Sigmoid colon (tissue), 7 donors: ENCODE data around the gene PLEKHA6. TPM values are rescaled to one million over a fixed set of nuclear protein-coding genes. Genes with fewer than 3 reads are reported as not detected.

Source experiments
- DNase-seq: peaks from one replicate; pipeline ENCODE4 v3.0.0-alpha.2; 2019
- H3K27ac ChIP-seq, 4 donors: fragments of 200-600 bp; sonication (generic); one replicate each; pipeline ENCODE4 v1.5.1; 2016 to 2019; ENCODE audit warnings: mild to moderate bottlenecking in 1 of 4
- H3K27me3 ChIP-seq, 3 donors: fragments of 200-600 bp; sonication (generic); one replicate each; pipeline ENCODE4 v1.5.1; 2019; ENCODE audit warnings: mild to moderate bottlenecking in 1 of 3
- H3K36me3 ChIP-seq, 4 donors: fragments of 200-600 bp; sonication (generic); one replicate each; pipeline ENCODE4 v1.5.1; 2016 to 2019
- H3K4me1 ChIP-seq, 4 donors: fragments of 200-600 bp; sonication (generic); one replicate each; pipeline ENCODE4 v1.5.1; 2017 to 2019
- H3K4me3 ChIP-seq, 4 donors: fragments of 200-600 bp; sonication (generic); one replicate each; pipeline ENCODE4 v1.5.1; 2017 to 2019; ENCODE audit warnings: mild to moderate bottlenecking in 2 of 4, moderate library complexity in 1 of 4
- H3K9me3 ChIP-seq, 4 donors: fragments of 200-600 bp in 3 of 4; sonication (generic) in 3 of 4; one replicate each; pipeline versions ENCODE4 v1.5.1 to v1.6.1; 2013 to 2019
- EP300 ChIP-seq, 4 donors: sonication (generic); formaldehyde crosslinking; IDR thresholded peaks; one replicate each; pipeline ENCODE4 v1.6.1; 2017; ENCODE audit warnings: antibody characterized with exemption in 4 of 4
- POLR2A ChIP-seq, 2 donors: fragments of 450-650 bp; IDR thresholded peaks; one replicate each; pipeline ENCODE4 v1.6.1; 2016; ENCODE audit warnings: antibody characterized with exemption in 2 of 2, mild to moderate bottlenecking in 2 of 2, moderate library complexity in 2 of 2
- POLR2AphosphoS5 ChIP-seq, 4 donors: sonication (generic); formaldehyde crosslinking; IDR thresholded peaks; one replicate each; pipeline ENCODE4 v1.6.1; 2017; ENCODE audit warnings: antibody characterized with exemption in 4 of 4
- WGBS, 2 donors: extraction: QIAGEN DNeasy Blood & Tissue Kit; methylation state at CpG; one replicate each; pipeline ENCODE4 v1.1.7; 2013; 5-methylcytosine and 5-hydroxymethylcytosine counted together
- intact Hi-C: fragments of 100-400 bp; cut with DNase I; formaldehyde crosslinking; loops from one replicate; pipeline ENCODE4 v1.15.1; 2023
- polyA plus RNA-seq, 3 donors: library from polyadenylated mRNA; stranded (reverse); fragments of 200-250 nt; gene quantifications; one replicate each; pipeline ENCODE4 v1.2.3, GENCODE V29; 2013
- total RNA-seq, 4 donors: library from RNA; depleted of rRNA; stranded (reverse); fragments of >200 nt; gene quantifications; one replicate each; pipeline ENCODE4 v1.1.0, GENCODE V29; 2016
- TF ChIP-seq, protein P1 (sequence below), 4 experiments: fragments of 450-650 bp in 3 of 4; fragments of 200-600 bp in 1 of 4; IDR thresholded peaks; one replicate each; pipeline ENCODE4 v1.5.1; 2016 to 2019; ENCODE audit warnings: antibody characterized with exemption in 4 of 4, mild to moderate bottlenecking in 3 of 4, moderate library complexity in 2 of 4
- donor health status: healthy with polysubstance abuse.
- donor health status: Bipolar disorder and iron deficiency.
- donor health status: healthy.

PLEKHA6 gene
- total and polyA plus RNA-seq, 7 donors = 5.6 to 58.7 (median 15.0) TPM

DNA sequence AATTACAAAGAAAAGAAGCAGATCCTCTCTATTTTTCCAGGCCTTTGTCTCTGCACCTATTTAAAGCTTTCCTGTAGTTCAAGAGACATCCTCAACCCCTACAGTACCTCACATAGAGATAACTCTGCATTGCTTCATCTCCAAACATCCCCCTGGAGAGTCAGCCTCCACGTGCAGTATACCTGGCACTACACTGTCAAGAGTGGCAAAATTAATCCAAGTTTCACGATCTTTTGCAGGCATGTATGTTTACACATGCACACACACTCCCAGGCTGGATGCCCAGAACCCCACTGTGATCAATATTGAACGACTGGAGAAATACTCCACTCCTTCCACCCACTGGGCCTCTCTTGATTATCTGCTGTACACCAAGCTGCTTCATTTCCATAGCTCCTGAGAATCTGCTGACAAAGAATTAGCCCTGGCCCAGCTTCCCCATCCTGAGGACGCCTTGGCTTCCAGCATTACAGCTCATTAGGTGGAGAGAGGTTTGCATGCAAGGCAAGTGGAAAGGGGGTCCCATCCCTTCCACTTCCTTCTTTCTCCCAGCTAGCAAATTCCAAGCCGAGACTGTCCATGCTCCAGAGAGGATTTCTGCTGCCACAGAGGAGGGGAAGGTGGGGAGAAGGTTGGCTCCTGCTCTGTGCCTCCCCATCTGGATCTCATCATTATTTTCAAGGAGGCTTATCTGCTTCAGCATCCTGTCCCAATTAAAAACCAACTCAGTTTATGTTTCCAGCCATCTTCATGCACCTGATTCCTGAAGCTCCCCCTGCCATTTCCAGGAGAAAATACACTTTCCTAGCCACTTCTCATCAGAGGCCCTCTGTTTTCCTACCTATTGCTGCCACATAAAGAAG is 79.4 kb downstream of the PLEKHA6 start:
- intact Hi-C loops = no loop called here
- Histone ChIP-seq H3K27me3 (peaks cover 0 to 13% (median 3%) of the 10 kb centered on the region in 3 donors), H3K36me3 (no peaks in the 10 kb centered on the region), H3K9me3 (no peaks in the 10 kb centered on the region), H3K4me1 (peaks cover 0 to 9% (median 0%) of the 10 kb centered on the region in 4 donors), H3K27ac (no peak overlapping the region), H3K4me3 (no peak overlapping the region)
- TF ChIP-seq EP300 (IDR thresholded peaks at IDR 0.05) (no peak), POLR2AphosphoS5 (IDR thresholded peaks at IDR 0.05) (no peak), POLR2A (IDR thresholded peaks at IDR 0.05) (no peak)
- TF ChIP-seq, protein P1, sequence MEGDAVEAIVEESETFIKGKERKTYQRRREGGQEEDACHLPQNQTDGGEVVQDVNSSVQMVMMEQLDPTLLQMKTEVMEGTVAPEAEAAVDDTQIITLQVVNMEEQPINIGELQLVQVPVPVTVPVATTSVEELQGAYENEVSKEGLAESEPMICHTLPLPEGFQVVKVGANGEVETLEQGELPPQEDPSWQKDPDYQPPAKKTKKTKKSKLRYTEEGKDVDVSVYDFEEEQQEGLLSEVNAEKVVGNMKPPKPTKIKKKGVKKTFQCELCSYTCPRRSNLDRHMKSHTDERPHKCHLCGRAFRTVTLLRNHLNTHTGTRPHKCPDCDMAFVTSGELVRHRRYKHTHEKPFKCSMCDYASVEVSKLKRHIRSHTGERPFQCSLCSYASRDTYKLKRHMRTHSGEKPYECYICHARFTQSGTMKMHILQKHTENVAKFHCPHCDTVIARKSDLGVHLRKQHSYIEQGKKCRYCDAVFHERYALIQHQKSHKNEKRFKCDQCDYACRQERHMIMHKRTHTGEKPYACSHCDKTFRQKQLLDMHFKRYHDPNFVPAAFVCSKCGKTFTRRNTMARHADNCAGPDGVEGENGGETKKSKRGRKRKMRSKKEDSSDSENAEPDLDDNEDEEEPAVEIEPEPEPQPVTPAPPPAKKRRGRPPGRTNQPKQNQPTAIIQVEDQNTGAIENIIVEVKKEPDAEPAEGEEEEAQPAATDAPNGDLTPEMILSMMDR (IDR thresholded peaks at IDR 0.05) = no peak
- peak; percentile 46 for DNase-seq
- 78% methylated on average over 5 of the region's 5 CpGs for WGBS, 2 donors

DNA sequence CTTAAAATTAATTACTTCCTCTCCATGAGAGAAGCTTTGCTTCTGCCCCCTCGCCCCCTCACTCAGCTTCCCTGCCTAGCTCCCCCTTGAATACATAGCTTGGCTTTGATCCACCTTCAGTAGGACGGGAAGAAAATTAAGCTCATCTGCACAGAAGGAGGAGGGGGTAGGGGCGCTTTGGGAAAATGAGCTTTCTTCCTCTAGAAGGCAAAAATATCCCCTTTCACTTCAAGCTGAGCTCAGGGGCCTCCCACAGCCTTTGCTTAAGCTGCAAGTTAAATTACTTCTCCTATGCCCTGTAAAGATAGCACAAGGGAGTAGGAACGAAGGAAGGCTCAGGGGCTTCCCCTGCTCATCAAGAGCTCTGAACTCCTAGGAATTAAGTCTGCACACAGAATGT is 80.8 kb downstream of the PLEKHA6 start:
- intact Hi-C loops = no loop called here
- H3K27ac ChIP-seq = no peak overlapping the region
- H3K27me3 ChIP-seq = peaks cover 0 to 13% (median 3%) of the 10 kb centered on the region in 3 donors
- H3K4me3 ChIP-seq = no peak overlapping the region
- peak; percentile 21 for DNase-seq
- TF ChIP-seq POLR2AphosphoS5 (IDR thresholded peaks at IDR 0.05) = no peak
- TF ChIP-seq, protein P1 (IDR thresholded peaks at IDR 0.05) = no peak
- 32 to 56% methylated on average over 4 of the region's 4 CpGs for WGBS, 2 donors
- H3K9me3 ChIP-seq = no peaks in the 10 kb centered on the region
- no peaks in the 10 kb centered on the region for H3K36me3 ChIP-seq
- peaks cover 0 to 6% (median 0%) of the 10 kb centered on the region in 4 donors for H3K4me1 ChIP-seq

DNA sequence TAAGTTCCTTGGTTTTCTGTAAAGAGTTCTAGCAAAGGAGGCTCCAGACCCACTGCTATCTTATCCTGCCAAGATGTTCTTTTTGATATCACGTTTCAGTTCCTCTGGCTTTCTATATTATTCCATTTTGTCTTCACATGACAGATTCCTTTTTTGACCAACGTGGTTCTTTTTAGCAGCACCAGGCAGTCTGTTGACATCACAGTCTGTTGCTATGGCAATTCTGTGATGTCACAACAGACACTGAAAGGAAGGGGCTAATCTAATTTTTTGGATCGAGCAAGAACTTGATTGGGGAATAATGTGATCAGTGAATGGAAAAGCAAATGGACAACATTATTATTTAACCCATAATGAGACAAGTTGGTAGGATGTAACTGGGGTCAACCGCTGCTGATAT is 81.5 kb downstream of the PLEKHA6 start:
- TF ChIP-seq POLR2A (IDR thresholded peaks at IDR 0.05) (no peak), POLR2AphosphoS5 (IDR thresholded peaks at IDR 0.05) (no peak), EP300 (IDR thresholded peaks at IDR 0.05) (no peak)
- TF ChIP-seq, protein P1 (IDR thresholded peaks at IDR 0.05) = no peak
- Histone ChIP-seq H3K27me3 (peaks cover 0 to 13% (median 3%) of the 10 kb centered on the region in 3 donors), H3K4me3 (no peak overlapping the region), H3K9me3 (no peaks in the 10 kb centered on the region), H3K4me1 (peaks cover 0 to 5% (median 0%) of the 10 kb centered on the region in 4 donors), H3K27ac (no peak overlapping the region), H3K36me3 (no peaks in the 10 kb centered on the region)
- intact Hi-C loops = no loop called here
- DNase-seq = peak; percentile 3
- 66 to 72% methylated on average over 4 of the region's 4 CpGs for WGBS, 2 donors

DNA sequence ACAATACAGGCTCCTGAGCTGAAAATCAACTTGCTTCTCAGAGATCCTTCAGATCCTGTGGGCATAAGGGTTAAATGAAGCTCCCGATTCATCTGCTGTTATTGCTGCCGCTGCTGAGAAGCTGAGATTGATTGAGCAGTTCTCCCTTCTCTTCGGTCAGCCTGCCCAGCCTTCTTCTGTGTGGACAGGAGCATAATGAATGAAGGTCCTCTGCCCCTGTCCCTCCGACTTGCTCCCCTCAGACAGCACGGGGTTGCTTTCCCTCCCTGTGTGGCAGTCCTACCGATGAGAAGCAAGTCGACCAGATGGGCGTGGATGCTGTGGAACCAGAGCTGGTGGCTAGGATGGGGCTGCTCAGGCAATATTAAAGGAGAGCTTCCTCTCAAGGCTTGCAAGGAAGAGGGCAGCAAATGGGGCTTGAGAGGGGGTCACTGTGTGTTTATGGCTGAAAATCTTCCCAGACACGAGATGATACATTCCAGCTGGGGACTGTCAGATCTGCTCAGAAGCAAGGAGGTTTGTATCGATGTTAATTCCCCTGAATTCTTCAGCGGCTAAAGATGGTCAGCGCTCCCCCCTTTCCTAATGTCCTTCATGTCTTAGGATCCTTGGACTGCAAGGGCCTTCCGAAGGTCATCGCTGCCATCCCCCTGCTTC is 82.0 kb downstream of the PLEKHA6 start:
- no peak overlapping the region for H3K27ac ChIP-seq
- TF ChIP-seq POLR2A (IDR thresholded peaks at IDR 0.05) (no peak), EP300 (IDR thresholded peaks at IDR 0.05) (no peak), POLR2AphosphoS5 (IDR thresholded peaks at IDR 0.05) (no peak)
- peaks cover 0 to 11% (median 3%) of the 10 kb centered on the region in 3 donors for H3K27me3 ChIP-seq
- 79 to 81% methylated on average over 14 of the region's 14 CpGs for WGBS, 2 donors
- no peaks in the 10 kb centered on the region for H3K36me3 ChIP-seq
- DNase-seq = peak; percentile 61
- H3K4me1 ChIP-seq = peaks cover 0 to 4% (median 0%) of the 10 kb centered on the region in 4 donors
- H3K9me3 ChIP-seq = no peaks in the 10 kb centered on the region
- H3K4me3 ChIP-seq = no peak overlapping the region
- intact Hi-C loops = no loop called here

DNA sequence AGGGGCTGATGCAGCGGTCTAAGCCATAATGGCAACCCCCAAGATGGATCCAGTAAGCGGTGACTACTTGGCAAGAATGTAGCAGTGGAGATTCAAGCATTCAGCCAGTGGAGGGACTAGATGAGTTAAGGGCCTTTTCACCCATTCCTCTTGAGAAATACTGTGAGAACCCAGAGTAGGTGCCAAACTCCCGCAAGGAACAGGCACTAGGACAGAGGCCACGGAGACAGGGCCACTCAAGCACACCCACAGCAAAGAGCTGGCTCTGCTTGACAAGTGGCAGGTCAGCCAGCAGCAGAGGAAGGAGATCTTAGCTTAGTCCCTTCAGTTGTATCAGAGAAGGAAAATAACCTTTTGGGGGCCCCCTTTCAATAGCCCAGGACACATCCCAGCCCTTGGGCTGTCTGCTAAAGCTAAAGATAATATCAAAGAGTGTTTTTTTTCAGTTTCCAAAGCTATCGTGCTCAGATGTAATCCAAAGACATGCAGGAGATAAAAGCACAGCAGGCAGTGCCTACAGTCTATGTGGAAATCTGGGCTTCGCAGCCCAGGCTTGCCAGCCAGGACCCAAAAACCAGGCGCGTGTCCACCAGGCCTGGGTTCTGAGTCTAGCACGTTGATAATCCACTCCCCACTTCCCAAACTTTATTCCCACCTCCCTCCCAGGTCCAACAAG is 83.9 kb downstream of the PLEKHA6 start:
- no peaks in the 10 kb centered on the region for H3K36me3 ChIP-seq
- H3K27ac ChIP-seq = no peak overlapping the region
- H3K4me3 ChIP-seq = no peak overlapping the region
- DNase-seq = peak; percentile 62
- no peaks in the 10 kb centered on the region for H3K4me1 ChIP-seq
- TF ChIP-seq POLR2A (IDR thresholded peaks at IDR 0.05) (no peak), POLR2AphosphoS5 (IDR thresholded peaks at IDR 0.05) (no peak), EP300 (IDR thresholded peaks at IDR 0.05) (no peak)
- TF ChIP-seq, protein P1 (IDR thresholded peaks at IDR 0.05) = no peak
- H3K27me3 ChIP-seq = peaks cover 0 to 3% (median 0%) of the 10 kb centered on the region in 3 donors
- no peaks in the 10 kb centered on the region for H3K9me3 ChIP-seq
- 84 to 88% methylated on average over 9 of the region's 9 CpGs for WGBS, 2 donors
- intact Hi-C loops = no loop called here
